Pons (tissue), 1 donor: ENCODE results near the gene ZDHHC14.
"Not testable (repeated sequence)": the region's sequence is repeated elsewhere in the genome, so short reads cannot be mapped to it uniquely, and the experiment has no call there.

Source experiments
- DNase-seq: peaks from one replicate; pipeline ENCODE4 v3.0.0-alpha.2; 2016; ENCODE audit warnings: low spot score

Gene ZDHHC14

GRCh38 chr6:157717340-157717748 is 336.4 kb downstream of the ZDHHC14 start:
- no peak for DNase-seq

- DNase-seq, result no peak
Observed at GRCh38 chr6:157718503-157719187, 337.7 kb downstream of the ZDHHC14 start.

GRCh38 chr6:157720964-157721363 is 340.0 kb downstream of the ZDHHC14 start:
- not testable (repeated sequence) for DNase-seq

- no peak for DNase-seq
Observed at GRCh38 chr6:157721426-157721825, 340.4 kb downstream of the ZDHHC14 start.

- DNase-seq, result no peak
Observed at GRCh38 chr6:157721830-157722229, 340.8 kb downstream of the ZDHHC14 start.

GRCh38 chr6:157723376-157723775 is 342.4 kb downstream of the ZDHHC14 start:
- no peak for DNase-seq

- no peak for DNase-seq
Observed at GRCh38 chr6:157724138-157724820, 343.3 kb downstream of the ZDHHC14 start.

GRCh38 chr6:157724960-157725741 is 344.2 kb downstream of the ZDHHC14 start:
- DNase-seq, result no peak

GRCh38 chr6:157725836-157726235 is 344.8 kb downstream of the ZDHHC14 start:
- DNase-seq, result no peak

GRCh38 chr6:157726892-157727628 is 346.1 kb downstream of the ZDHHC14 start:
- no peak for DNase-seq
